ENCODE measurements around the gene BOD1. TPM values are rescaled to one million over a fixed set of nuclear protein-coding genes. Genes with fewer than 3 reads are reported as not detected.

The BOD1 gene
- total and polyA plus RNA-seq, 10 of the 15 experiments (the other 5 are each of a cell fraction or from before 2014, with no cell fraction given), result 14.1 to 35.8 (median 29.6) TPM

DNA sequence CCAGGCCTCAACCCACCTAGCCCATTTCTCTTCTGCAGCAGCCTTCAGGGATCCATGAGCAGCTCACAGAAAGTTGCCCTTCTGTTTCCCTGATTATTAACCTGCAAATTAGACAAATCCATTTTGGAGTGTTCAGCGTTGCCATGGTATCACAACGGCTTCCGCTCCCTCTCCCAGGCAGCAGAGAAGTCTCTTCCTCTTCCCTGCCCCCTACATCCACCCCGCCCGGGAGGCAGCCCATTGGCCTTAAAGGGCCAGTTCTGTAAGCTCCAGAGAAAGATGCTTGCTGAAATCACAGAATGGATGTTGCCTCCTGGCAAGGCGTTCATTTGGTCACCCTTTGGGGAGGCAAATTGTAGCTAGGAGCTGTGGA, 47.7 kb upstream of the BOD1 start (continued):
- TF ChIP-seq, protein P1, sequence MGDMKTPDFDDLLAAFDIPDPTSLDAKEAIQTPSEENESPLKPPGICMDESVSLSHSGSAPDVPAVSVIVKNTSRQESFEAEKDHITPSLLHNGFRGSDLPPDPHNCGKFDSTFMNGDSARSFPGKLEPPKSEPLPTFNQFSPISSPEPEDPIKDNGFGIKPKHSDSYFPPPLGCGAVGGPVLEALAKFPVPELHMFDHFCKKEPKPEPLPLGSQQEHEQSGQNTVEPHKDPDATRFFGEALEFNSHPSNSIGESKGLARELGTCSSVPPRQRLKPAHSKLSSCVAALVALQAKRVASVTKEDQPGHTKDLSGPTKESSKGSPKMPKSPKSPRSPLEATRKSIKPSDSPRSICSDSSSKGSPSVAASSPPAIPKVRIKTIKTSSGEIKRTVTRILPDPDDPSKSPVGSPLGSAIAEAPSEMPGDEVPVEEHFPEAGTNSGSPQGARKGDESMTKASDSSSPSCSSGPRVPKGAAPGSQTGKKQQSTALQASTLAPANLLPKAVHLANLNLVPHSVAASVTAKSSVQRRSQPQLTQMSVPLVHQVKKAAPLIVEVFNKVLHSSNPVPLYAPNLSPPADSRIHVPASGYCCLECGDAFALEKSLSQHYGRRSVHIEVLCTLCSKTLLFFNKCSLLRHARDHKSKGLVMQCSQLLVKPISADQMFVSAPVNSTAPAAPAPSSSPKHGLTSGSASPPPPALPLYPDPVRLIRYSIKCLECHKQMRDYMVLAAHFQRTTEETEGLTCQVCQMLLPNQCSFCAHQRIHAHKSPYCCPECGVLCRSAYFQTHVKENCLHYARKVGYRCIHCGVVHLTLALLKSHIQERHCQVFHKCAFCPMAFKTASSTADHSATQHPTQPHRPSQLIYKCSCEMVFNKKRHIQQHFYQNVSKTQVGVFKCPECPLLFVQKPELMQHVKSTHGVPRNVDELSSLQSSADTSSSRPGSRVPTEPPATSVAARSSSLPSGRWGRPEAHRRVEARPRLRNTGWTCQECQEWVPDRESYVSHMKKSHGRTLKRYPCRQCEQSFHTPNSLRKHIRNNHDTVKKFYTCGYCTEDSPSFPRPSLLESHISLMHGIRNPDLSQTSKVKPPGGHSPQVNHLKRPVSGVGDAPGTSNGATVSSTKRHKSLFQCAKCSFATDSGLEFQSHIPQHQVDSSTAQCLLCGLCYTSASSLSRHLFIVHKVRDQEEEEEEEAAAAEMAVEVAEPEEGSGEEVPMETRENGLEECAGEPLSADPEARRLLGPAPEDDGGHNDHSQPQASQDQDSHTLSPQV (IDR thresholded peaks at IDR 0.05), result no peak
- no peak for TF ChIP-seq TAF1 (IDR thresholded peaks at IDR 0.05; ENCODE audit: borderline replicate concordance, low read depth, low read length)
- TF ChIP-seq NFYB (IDR thresholded peaks at IDR 0.05; ENCODE audit: insufficient read depth, low read depth, low read length), result no peak
- TF ChIP-seq LARP7 (IDR thresholded peaks at IDR 0.05), result no peak
- no peak for TF ChIP-seq NBN (IDR thresholded peaks at IDR 0.05)
- no peak for TF ChIP-seq DPF2 (IDR thresholded peaks at IDR 0.05)
- no peak for TF ChIP-seq SRF (IDR thresholded peaks at IDR 0.05; ENCODE audit: low read depth in 2 of 2, low read length in 2 of 2)
- TF ChIP-seq CHD2 (IDR thresholded peaks at IDR 0.05; ENCODE audit: borderline replicate concordance, low read depth, low read length), result peak; percentile 34; the same call in 1 of the 2 replicates
- no peak for TF ChIP-seq HDAC2 (IDR thresholded peaks at IDR 0.05)

All from GM12878 (cell line).